Stimulated activated naive B cell treated with anti-CD40 and anti-IgM and Interleukin-4, amounts not matched to agents 10 μg/mL and 1 μg/mL and 100 μg/mL, for 72 hours (primary cell): ENCODE data around the gene DPH2.

ENCODE experiments used
- ATAC-seq, 2 donors: fragments of 150-1000 bp; cut with Tn5 transposase; replicated peaks; 2 replicates each; pipeline ENCODE4 v1.10.0; 2021; ENCODE audit warnings: moderate library complexity in 1 of 2
- DNase-seq: peaks from one replicate; pipeline ENCODE4 v3.0.0; 2021
- H3K27ac Mint-ChIP-seq: one replicate; pipeline ENCODE4 v1.8.0; 2022; ENCODE audit warnings: mild to moderate bottlenecking, mixed read lengths
- H3K27me3 Mint-ChIP-seq, 2 donors: one replicate each; pipeline ENCODE4 v1.8.0; 2022; ENCODE audit warnings: mixed read lengths in 2 of 2
- H3K36me3 Mint-ChIP-seq, 2 donors: one replicate each; pipeline ENCODE4 v1.8.0; 2022; ENCODE audit warnings: mixed read lengths in 2 of 2, mild to moderate bottlenecking in 1 of 2
- H3K4me1 Mint-ChIP-seq, 2 donors: one replicate each; pipeline ENCODE4 v1.8.0; 2022; ENCODE audit warnings: mixed read lengths in 2 of 2, mild to moderate bottlenecking in 1 of 2
- H3K4me3 Mint-ChIP-seq, 2 donors: one replicate each; pipeline ENCODE4 v1.8.0; 2022; ENCODE audit warnings: mild to moderate bottlenecking in 2 of 2, mixed read lengths in 2 of 2, moderate library complexity in 1 of 2
- H3K9me3 Mint-ChIP-seq, 2 donors: one replicate each; pipeline ENCODE4 v1.8.0; 2022; ENCODE audit warnings: mixed read lengths in 2 of 2, mild to moderate bottlenecking in 1 of 2

DPH2 gene

GRCh38 chr1:43969746-43970466 lies at the start of gene DPH2:
Gene DPH2, plus strand, starts transcription at chr1:43970010. Its CDS starts 166 bp downstream, at chr1:43970176.
- Mint-ChIP-seq H3K9me3 (no peaks in the 10 kb centered on the region), H3K27ac (peak within 1 kb of the TSS; percentile 94), H3K4me1 (peaks cover 23 to 40% of the 10 kb centered on the region in 2 donors), H3K4me3 (peak within 1 kb of the TSS; percentile 94 to 95), H3K27me3 (no peaks in the 10 kb centered on the region), H3K36me3 (peaks cover 26 to 31% of the 10 kb centered on the region in 2 donors)
- DNase-seq, result peak; percentile 88
- ATAC-seq, result peak; percentile 91

- no peaks in the 10 kb centered on the region for H3K9me3 Mint-ChIP-seq
- no peak overlapping the region for H3K4me3 Mint-ChIP-seq
- peaks cover 8 to 18% of the 10 kb centered on the region in 2 donors for H3K36me3 Mint-ChIP-seq
- no peak overlapping the region for H3K27ac Mint-ChIP-seq
- ATAC-seq (no peak), DNase-seq (no peak)
- H3K27me3 Mint-ChIP-seq, result no peaks in the 10 kb centered on the region
- H3K4me1 Mint-ChIP-seq, result no peaks in the 10 kb centered on the region
Observed at GRCh38 chr1:43921022-43921421, 48.8 kb upstream of the DPH2 start.

GRCh38 chr1:43924516-43924915 lies 45.3 kb upstream of the DPH2 start:
- Mint-ChIP-seq H3K27me3 (no peaks in the 10 kb centered on the region), H3K9me3 (no peaks in the 10 kb centered on the region), H3K36me3 (peaks cover 12 to 24% of the 10 kb centered on the region in 2 donors), H3K27ac (no peak overlapping the region), H3K4me1 (peaks cover 0 to under 1% of the 10 kb centered on the region in 2 donors), H3K4me3 (no peak overlapping the region)
- ATAC-seq, result no peak
- no peak for DNase-seq

GRCh38 chr1:43925846-43926245 lies 44.0 kb upstream of the DPH2 start:
- no peak for ATAC-seq
- Mint-ChIP-seq H3K27ac (no peak overlapping the region), H3K27me3 (no peaks in the 10 kb centered on the region), H3K9me3 (no peaks in the 10 kb centered on the region), H3K4me1 (peaks cover 0 to 2% of the 10 kb centered on the region in 2 donors), H3K4me3 (no peak overlapping the region), H3K36me3 (peaks cover 12 to 28% of the 10 kb centered on the region in 2 donors)
- no peak for DNase-seq

GRCh38 chr1:43930168-43930948 lies 39.5 kb upstream of the DPH2 start:
- H3K4me1 Mint-ChIP-seq, result peaks cover 17 to 24% of the 10 kb centered on the region in 2 donors
- H3K27ac Mint-ChIP-seq, result no peak overlapping the region
- H3K4me3 Mint-ChIP-seq, result no peak overlapping the region
- DNase-seq (no peak), ATAC-seq (peak; percentile 32 to 40)
- H3K27me3 Mint-ChIP-seq, result peaks cover 26 to 30% of the 10 kb centered on the region in 2 donors
- peaks cover 17 to 23% of the 10 kb centered on the region in 2 donors for H3K36me3 Mint-ChIP-seq
- no peaks in the 10 kb centered on the region for H3K9me3 Mint-ChIP-seq

- Mint-ChIP-seq H3K27ac (no peak overlapping the region), H3K4me1 (peaks cover 22 to 30% of the 10 kb centered on the region in 2 donors), H3K4me3 (no peak overlapping the region), H3K27me3 (peaks cover 29 to 35% of the 10 kb centered on the region in 2 donors), H3K9me3 (no peaks in the 10 kb centered on the region), H3K36me3 (peaks cover 15 to 17% of the 10 kb centered on the region in 2 donors)
- no peak for DNase-seq
- ATAC-seq, result no peak
Observed at GRCh38 chr1:43930949-43931275, 38.9 kb upstream of the DPH2 start.

GRCh38 chr1:43931711-43932660 lies 37.8 kb upstream of the DPH2 start:
- DNase-seq, result no peak
- Mint-ChIP-seq H3K27me3 (peaks cover 32 to 39% of the 10 kb centered on the region in 2 donors), H3K27ac (no peak overlapping the region), H3K4me3 (no peak overlapping the region), H3K9me3 (no peaks in the 10 kb centered on the region), H3K36me3 (peaks cover 11% of the 10 kb centered on the region in 2 donors), H3K4me1 (peaks cover 25 to 36% of the 10 kb centered on the region in 2 donors)
- no peak for ATAC-seq

- Mint-ChIP-seq H3K9me3 (no peaks in the 10 kb centered on the region), H3K4me3 (peak overlapping the region; percentile 39 to 63), H3K27ac (peak overlapping the region; percentile 10), H3K36me3 (peaks cover 11% of the 10 kb centered on the region in 2 donors), H3K4me1 (peaks cover 25 to 36% of the 10 kb centered on the region in 2 donors), H3K27me3 (peaks cover 32 to 39% of the 10 kb centered on the region in 2 donors)
- ATAC-seq (no peak), DNase-seq (no peak)
Observed at GRCh38 chr1:43932786-43933385, 36.9 kb upstream of the DPH2 start.

- peak within 1 kb of the TSS; percentile 10 for H3K27ac Mint-ChIP-seq
- H3K27me3 Mint-ChIP-seq, result peaks cover 32 to 39% of the 10 kb centered on the region in 2 donors
- ATAC-seq (no peak), DNase-seq (no peak)
- peak within 1 kb of the TSS; percentile 46 to 63 for H3K4me3 Mint-ChIP-seq
- H3K9me3 Mint-ChIP-seq, result no peaks in the 10 kb centered on the region
- H3K4me1 Mint-ChIP-seq, result peaks cover 25 to 42% of the 10 kb centered on the region in 2 donors
- peaks cover 16% of the 10 kb centered on the region in 2 donors for H3K36me3 Mint-ChIP-seq
Observed at GRCh38 chr1:43933386-43934100, 36.3 kb upstream of the DPH2 start, which contains the start of gene ARTN. Gene ARTN, plus strand, starts transcription at chr1:43933801. Its CDS starts 1,856 bp downstream, at chr1:43935657.

- DNase-seq, result peak; percentile 33
- no peaks in the 10 kb centered on the region for H3K9me3 Mint-ChIP-seq
- peaks cover 18 to 21% of the 10 kb centered on the region in 2 donors for H3K36me3 Mint-ChIP-seq
- peaks cover 32 to 39% of the 10 kb centered on the region in 2 donors for H3K27me3 Mint-ChIP-seq
- H3K4me1 Mint-ChIP-seq, result peaks cover 25 to 48% of the 10 kb centered on the region in 2 donors
- peak; percentile 62 to 70 for ATAC-seq
- no peak overlapping the region for H3K27ac Mint-ChIP-seq
- peak overlapping the region; percentile 46 to 63 for H3K4me3 Mint-ChIP-seq
Observed at GRCh38 chr1:43934101-43934985, 35.5 kb upstream of the DPH2 start.

- Mint-ChIP-seq H3K4me3 (no peak overlapping the region), H3K4me1 (peaks cover 23 to 48% of the 10 kb centered on the region in 2 donors), H3K27me3 (peaks cover 32 to 39% of the 10 kb centered on the region in 2 donors), H3K9me3 (no peaks in the 10 kb centered on the region), H3K27ac (no peak overlapping the region), H3K36me3 (peaks cover 23% of the 10 kb centered on the region in 2 donors)
- ATAC-seq, result no peak
- no peak for DNase-seq
Observed at GRCh38 chr1:43934986-43935324, 34.9 kb upstream of the DPH2 start.

GRCh38 chr1:43935711-43936427 lies 33.9 kb upstream of the DPH2 start:
- no peak for DNase-seq
- H3K27ac Mint-ChIP-seq, result no peak overlapping the region
- peak in 1 of 2 donors; percentile 3 for ATAC-seq
- peaks cover 25 to 48% of the 10 kb centered on the region in 2 donors for H3K4me1 Mint-ChIP-seq
- H3K4me3 Mint-ChIP-seq, result peak overlapping the region; percentile 66 to 84
- peaks cover 27% of the 10 kb centered on the region in 2 donors for H3K36me3 Mint-ChIP-seq
- no peaks in the 10 kb centered on the region for H3K9me3 Mint-ChIP-seq
- H3K27me3 Mint-ChIP-seq, result peaks cover 32 to 39% of the 10 kb centered on the region in 2 donors
